G401 (cell line): ENCODE results near the gene DENND4A. TPM values are rescaled to one million over a fixed set of nuclear protein-coding genes. Genes with fewer than 3 reads are reported as not detected.

Experiments used
- DNase-seq: peaks from one replicate; pipeline ENCODE4 v3.0.0-alpha.2; 2015; ENCODE audit warnings: low spot score
- in situ Hi-C: cut with HindIII; loops from 2 replicates; pipeline ENCODE4 v1.10.0; 2016; ENCODE audit warnings: low sequenced_read_pairs, mixed read lengths
- total RNA-seq: library from RNA; depleted of rRNA; stranded (reverse); fragments of >200 nt; shearing (Covaris generic); gene quantifications from 2 replicates; pipeline ENCODE4 v1.2.3, GENCODE V29; 2014; rRNA removed

The DENND4A gene
- 3.8 and 12.2 TPM in 2 replicates for total RNA-seq

GRCh38 chr15:65792138-65792987 lies at the start of gene DENND4A:
TSS of gene DENND4A (minus strand) at chr15:65792293. CDS start at chr15:65756450, 35,843 bp downstream.
- in situ Hi-C loops: no loop called here
- DNase-seq: peak; percentile 99

DNA sequence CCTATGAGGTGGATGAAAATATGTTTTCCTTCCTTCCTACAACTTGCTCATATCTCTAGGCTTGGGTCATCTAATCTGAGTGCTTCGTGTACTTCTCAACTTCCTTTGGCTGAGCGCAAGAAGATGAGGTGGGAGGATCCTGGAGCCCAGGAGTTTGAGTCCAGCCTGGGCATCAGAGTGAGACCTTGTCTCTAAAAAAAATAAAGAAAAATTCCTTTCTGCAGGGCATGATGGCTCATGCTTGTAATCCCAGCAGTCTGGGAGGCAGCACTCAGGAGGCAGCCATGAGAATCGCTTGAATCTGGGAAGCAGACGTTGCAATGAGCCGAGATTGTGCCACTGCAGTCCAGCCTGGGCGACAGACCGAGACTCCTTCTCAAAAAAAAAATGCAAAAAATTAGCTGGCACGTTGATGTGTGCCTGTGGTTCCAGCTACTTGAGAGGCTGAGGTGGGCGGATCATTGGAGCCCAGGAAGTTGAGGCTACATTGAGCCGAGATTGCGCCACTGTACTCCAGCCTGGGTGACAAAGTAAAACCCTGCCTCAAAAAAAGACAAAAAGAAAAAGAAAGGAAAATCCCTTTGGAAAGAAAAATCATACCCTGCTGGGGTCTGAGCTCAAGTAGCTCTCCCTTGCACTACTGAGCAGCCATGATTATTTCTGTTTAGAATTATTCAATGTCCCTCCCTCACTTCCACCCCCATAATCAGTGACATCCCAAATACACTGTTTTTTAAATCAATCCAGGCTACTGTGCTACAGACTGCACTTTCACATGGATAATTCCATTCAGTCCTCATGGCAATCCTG lies 49.2 kb upstream of the DENND4A start:
- in situ Hi-C loops: no loop called here
- DNase-seq: no peak

- no peak for DNase-seq
- in situ Hi-C loops: no loop called here
These were observed 47.9 kb upstream of the DENND4A start for GRCh38 chr15:65839985-65840384.

DNA sequence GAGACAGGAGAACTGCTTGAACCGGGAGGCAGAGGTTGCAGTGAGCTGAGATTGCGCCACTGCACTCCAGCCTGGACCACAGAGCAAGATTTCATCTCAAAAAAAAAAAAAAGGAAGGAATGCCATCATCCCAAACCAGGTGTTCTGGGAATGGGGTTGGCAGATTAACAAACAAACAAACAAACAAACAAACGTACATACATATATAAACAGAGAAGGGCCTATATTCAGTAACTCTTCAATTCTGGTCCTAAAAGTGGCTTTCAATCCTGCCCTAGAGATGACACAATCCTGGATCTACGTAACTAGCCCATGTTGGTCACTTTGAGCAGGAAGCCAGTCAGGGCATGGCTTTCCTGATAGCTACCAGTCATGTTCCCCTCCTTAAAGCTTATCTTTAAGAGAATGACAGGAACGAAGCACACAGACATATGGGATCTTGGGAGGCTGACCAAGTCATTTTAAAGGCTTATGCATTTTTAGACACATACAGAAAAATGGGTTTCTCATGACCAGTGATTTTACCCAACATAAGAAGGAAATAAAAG lies 47.3 kb upstream of the DENND4A start:
- in situ Hi-C loops: no loop called here
- DNase-seq: no peak

DNA sequence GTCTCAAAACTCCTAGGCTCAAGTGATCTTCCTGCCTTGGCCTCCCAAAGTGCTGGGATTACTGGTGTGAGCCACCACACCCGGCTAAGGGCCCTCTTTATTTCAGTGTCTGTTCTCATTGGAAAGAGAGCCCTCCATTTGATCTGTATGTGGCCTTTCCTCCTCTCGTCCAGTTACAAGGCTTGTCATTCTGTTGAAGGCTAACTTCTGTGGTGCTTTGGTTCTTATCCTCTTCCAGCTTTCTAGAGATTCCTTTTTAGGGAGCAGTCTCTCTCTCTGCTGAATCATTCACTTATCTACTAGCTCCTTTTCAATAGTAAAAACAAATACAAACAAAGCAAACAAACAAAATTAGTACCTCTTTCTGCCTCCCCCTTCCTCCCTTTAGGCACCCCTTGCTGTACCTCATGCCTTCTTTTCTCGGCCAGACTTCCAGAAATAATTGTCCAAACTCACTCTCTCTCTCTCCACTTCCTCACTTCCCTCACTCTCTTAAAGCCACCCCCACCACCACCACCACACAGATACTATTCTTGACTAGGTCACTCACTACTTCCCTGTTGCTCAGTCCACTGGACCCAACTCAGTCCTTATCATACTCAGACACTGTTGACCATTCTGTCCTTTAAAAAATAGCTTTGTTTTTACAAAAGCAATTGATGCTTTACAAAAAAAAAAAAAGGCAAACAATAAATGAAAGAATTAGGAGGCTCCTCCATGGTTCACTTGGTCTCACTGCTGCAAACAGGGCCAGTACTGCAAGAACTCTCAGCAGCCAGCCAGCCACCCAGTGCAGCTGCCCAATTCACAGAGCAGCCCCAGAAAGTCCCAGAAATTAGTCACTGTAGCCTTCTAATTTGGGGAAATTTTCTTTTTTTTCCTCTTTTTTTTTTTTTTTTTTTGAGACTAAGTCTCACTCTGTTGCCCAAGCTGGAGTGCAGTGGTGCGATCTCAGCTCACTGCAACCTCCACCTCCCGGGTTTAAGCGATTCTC lies 45.5 kb upstream of the DENND4A start:
- no peak for DNase-seq
- in situ Hi-C loops: no loop called here

DNA sequence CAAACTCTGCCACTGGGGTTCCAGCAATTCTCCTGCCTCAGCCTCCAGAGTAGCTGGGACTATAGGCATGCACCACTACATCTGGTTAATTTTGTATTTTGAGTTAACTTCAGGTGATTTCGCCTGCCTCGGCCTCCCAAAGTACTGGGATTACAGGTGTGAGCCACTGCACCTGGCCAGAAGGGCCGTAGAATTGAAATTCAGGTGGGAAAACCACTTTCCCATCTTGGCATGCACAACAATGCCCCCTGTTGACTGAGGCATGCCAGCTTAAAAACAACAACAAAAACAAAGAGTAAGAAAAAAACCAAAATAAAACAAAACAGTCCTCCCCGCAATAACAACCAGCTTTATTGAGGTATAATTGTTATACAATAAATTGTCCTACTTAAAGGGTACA lies 44.6 kb upstream of the DENND4A start:
- DNase-seq: no peak
- in situ Hi-C loops: no loop called here

- DNase-seq: no peak
- in situ Hi-C loops: no loop called here
These were observed 43.4 kb upstream of the DENND4A start for GRCh38 chr15:65835447-65835846.

- in situ Hi-C loops: no loop called here
- no peak for DNase-seq
These were observed 42.6 kb upstream of the DENND4A start for GRCh38 chr15:65834603-65835282.

DNA sequence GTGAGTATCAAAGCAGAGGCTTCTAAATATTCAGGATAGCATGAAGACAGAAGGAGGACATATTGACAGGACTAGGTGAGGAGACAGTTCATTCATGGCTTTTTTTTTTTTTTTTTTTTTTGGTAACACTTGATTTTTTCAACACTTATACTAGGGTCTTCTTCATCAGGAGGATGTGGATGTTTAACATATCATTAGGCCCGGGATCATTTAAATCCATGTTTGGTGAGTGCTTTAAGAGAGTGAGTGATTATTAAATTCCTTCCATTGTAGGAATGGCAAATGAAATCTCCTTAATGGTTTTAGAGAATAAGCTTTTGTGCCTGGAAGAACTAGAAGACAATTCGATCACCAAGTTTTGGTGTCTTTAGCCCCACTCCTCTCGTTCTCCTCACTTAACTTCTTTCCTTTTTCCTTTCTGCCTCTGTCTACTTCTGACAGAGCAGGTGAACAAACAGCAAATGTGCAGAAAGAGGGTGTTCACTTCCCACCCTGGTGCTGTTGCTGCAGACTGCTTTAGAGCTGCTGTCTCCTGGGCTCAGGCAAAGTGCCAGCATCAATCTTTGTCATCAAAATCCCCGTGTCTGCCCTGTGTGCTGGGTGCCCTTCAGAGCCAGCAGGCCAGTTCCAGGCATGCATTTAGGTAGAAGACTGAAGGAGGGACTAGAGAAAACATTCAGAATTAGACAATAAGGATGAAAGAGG lies 41.6 kb upstream of the DENND4A start:
- in situ Hi-C loops: no loop called here
- DNase-seq: peak; percentile 31

DNA sequence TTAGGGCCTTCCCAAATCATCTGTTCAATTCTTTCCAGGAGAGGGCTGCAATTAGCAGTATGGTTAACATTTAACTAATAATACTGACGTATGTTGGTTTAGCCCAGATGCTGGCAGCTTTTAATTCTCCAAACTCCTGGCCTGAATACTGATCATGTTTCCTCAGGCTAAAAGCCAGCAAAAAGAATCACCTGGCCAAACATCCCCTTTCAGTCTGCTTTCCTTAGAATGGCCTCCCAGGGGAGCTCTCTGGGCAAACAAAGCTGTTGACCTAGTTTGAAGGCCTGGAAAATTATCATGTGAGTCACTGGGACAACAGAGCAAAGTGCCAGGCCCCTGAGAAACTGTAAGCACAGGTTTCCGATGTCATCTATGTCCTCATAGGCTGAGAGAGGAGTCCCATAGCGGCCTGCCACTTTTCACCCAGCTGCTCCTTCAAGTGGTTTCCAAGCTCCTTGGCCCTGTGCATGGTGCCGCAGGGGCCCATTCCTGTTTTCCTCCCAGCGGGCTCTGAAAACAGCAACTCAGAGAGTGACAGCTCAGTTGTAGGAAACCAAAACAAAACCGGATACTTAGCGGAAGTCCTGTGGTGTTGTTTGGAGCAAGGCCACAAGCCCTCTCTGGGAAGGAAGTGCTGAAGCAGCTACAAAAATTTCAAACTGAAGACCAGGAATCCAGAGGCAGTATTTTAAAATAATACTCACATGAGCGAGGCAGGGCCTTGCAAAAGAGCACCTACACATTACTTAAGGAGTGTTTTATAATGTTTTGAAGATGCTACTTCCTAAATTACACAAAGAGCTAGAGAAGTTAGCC lies 40.7 kb upstream of the DENND4A start:
- in situ Hi-C loops: no loop called here
- DNase-seq: peak; percentile 95

DNA sequence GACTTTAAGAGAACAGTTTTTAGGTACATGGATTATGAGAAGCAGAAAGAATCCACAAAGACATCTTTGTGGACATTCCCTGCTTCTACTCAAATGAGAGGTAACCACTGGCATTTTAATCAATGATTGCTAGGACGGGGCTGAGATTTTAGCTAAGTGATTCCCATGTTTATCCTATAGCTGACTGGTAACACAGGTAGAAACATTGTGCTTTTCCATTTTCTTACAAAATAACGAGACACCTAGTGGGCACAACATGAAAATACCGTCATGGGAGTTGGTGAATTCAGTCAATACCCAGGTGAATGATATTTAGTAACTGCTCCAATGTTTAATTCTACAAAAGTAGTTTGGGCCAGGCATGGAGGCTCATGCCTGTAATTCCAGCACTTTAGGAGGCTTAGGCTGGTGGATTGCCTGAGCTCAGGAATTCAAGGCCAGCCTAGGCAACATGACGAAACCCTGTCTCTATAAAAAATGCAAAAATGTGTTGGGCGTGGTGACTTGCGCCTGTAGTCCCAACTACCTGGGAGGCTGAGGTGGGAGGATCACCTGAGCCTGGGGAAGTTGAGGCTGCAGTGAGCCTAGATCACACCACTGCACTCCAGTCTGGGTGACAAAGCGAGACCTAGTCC lies 37.2 kb upstream of the DENND4A start:
- in situ Hi-C loops: no loop called here

DNA sequence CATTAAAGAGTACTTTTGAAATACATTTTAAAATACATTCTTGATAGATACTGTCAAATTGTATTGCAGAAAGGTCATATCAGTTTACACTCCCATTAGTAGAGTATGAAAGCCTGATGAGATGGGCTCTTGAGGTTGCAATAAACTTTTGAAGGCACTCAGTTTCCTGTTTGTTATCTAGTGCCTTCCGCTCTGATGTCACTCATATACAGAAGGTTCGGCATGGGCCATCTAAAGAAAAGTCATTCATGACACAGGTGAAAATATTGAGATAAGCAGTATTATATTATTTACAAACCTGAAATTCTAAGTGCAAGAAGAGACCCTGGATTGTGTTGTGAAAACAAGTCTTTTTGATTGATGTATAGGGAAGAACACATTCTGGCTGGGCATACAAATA lies 36.5 kb upstream of the DENND4A start:
- no peak for DNase-seq
- in situ Hi-C loops: no loop called here

More for the DNA sequence above, 37.2 kb upstream of the DENND4A start:
- DNase-seq: peak; percentile 57

- no peak for DNase-seq
These were observed 35.0 kb upstream of the DENND4A start for GRCh38 chr15:65827065-65827464.

GRCh38 chr15:65824941-65825544 lies 33.0 kb upstream of the DENND4A start:
- DNase-seq: no peak
- in situ Hi-C loops: no loop called here

More at GRCh38 chr15:65827065-65827464, 35.0 kb upstream of the DENND4A start:
- in situ Hi-C loops: no loop called here

GRCh38 chr15:65824031-65824743 lies 32.1 kb upstream of the DENND4A start:
- in situ Hi-C loops: no loop called here
- DNase-seq: peak; percentile 61
